ENCODE data around the gene MYO9B.

DNA sequence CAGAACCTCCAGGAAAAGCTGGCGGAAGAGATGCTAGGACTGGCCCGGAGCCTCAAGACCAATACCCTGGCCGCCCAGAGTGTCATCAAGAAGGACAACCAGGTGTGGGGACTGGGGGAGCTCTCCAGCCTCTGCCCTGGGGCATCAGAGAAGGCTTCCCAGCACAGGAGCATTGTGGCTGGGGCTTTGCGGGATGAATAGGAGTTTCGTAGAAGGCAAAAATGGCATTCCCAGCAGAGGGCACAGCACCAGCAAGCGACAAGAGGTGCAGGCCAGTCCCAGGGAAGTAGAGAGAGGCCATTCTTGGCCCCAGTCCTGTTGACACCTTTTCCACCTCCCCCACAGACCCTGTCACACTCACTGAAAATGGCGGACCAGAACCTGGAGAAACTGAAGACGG lies 143.7 kb downstream of the MYO9B start:
- TF ChIP-seq EZH2 (IDR thresholded peaks at IDR 0.05) (no peak), POLR2AphosphoS5 (IDR thresholded peaks at IDR 0.05; ENCODE audit: borderline replicate concordance, low read depth, low read length) (no peak)
